Measurements from ENCODE around the gene LHCGR.

LHCGR gene

DNA sequence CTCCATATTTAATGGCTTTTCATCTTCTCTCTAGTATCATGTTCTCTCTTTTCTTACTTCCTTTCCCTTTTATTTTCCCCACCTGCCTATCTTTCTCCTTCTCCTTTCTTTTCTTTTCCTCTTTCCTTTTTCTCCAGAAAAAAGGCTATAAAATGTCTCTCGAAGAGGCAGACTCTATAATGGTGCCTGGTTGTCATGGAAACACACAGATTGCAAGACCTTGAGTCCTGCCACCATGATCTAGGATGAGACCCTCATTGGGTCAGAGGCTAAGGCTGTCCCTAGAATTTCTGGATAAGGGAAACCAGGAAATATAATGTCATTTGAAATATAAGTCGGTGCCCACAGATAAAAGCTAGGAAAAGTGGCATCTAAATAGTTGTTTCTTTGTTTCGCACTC, 36.5 kb upstream of the LHCGR start:
- H3K27me3 ChIP-seq (ENCODE audit: insufficient read depth, low read depth): no peaks in the 10 kb centered on the region
- H3K36me3 ChIP-seq (ENCODE audit: insufficient read depth): no peaks in the 10 kb centered on the region
- no peaks in the 10 kb centered on the region for H4K20me1 ChIP-seq (ENCODE audit: insufficient read depth)
- no peaks in the 10 kb centered on the region for H3K79me2 ChIP-seq (ENCODE audit: insufficient read depth, low read depth)
- no peak overlapping the region for H3K27ac ChIP-seq
- no peak overlapping the region for H3K4me2 ChIP-seq
- no peaks in the 10 kb centered on the region for H3K4me1 ChIP-seq (ENCODE audit: low read depth, poor library complexity, severe bottlenecking)
- no peak for TF ChIP-seq CTCF (conservative IDR thresholded peaks at IDR 0.05; ENCODE audit: low read depth, low read length)
- no peak overlapping the region for H3K9ac ChIP-seq
- H2AFZ ChIP-seq (ENCODE audit: low read depth): no peak overlapping the region
- H3K4me3 ChIP-seq (IDR thresholded peaks at IDR 0.05; ENCODE audit: insufficient read depth, low read depth, low read length): no peak overlapping the region

DNA sequence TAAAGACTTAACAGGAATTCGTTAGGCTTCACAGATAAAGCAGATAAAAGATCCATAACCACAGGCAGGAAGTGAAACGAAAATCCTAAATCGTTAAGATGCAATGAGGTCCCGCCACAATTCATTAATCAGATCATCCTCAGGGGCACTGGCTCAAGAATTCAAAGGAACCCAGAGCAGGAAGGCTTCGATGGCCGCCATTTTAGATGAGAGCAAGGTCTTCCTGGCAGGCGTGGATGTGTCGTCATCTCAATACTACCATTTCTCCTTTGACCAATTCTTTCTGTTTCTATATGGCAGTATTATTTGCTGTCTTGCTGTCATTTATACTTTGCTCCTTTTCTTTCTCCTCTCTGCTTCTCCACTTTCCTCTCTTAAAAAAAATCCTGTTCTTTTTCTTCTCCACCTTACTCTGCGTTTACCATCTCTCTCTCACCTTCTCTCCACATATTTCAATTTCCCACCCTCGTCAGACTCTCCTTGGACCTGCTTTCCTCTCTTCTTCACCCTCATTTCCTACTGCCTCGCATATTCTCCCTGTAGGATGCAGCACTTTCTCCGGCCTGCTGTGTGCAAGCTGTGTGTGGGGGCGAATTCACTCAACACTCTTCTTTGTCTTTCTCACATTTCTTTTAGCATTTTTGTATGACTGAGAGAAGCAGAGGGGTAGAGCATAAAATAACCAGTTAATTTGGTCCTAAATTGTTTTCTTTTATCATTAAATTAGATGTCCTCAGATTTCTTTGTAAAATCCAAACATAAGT, 35.1 kb upstream of the LHCGR start:
- Histone ChIP-seq H3K4me1 (ENCODE audit: low read depth, poor library complexity, severe bottlenecking) (no peaks in the 10 kb centered on the region), H3K4me3 (IDR thresholded peaks at IDR 0.05; ENCODE audit: insufficient read depth, low read depth, low read length) (no peak overlapping the region), H4K20me1 (ENCODE audit: insufficient read depth) (no peaks in the 10 kb centered on the region), H3K27ac (no peak overlapping the region), H3K27me3 (ENCODE audit: insufficient read depth, low read depth) (no peaks in the 10 kb centered on the region), H3K79me2 (ENCODE audit: insufficient read depth, low read depth) (no peaks in the 10 kb centered on the region), H2AFZ (ENCODE audit: low read depth) (no peak overlapping the region), H3K36me3 (ENCODE audit: insufficient read depth) (no peaks in the 10 kb centered on the region), H3K4me2 (no peak overlapping the region), H3K9ac (no peak overlapping the region)
- no peak for TF ChIP-seq CTCF (conservative IDR thresholded peaks at IDR 0.05; ENCODE audit: low read depth, low read length)

DNA sequence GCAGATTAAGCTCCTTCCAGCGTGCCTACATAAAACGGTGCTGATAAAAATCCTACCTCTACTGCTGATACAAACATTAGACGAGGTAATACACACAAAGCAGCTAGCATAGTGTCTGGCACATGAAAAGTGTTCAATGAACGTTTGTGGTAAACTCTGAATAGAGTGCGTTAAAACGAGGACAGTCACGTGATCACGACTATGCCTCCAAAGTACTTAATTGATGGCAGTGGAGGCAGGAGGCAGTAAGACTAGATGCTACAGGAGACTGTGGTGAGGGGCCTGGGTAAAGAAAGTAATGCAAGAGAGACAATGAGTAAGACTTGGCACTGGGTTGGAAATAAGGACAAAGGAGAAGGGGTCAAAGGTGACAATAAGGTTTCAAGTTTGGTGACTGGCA, 32.1 kb upstream of the LHCGR start:
- Histone ChIP-seq H3K4me2 (no peak overlapping the region), H3K36me3 (ENCODE audit: insufficient read depth) (no peaks in the 10 kb centered on the region), H3K4me1 (ENCODE audit: low read depth, poor library complexity, severe bottlenecking) (no peaks in the 10 kb centered on the region), H3K27ac (no peak overlapping the region), H3K79me2 (ENCODE audit: insufficient read depth, low read depth) (no peaks in the 10 kb centered on the region), H3K9ac (no peak overlapping the region), H4K20me1 (ENCODE audit: insufficient read depth) (no peaks in the 10 kb centered on the region), H3K4me3 (IDR thresholded peaks at IDR 0.05; ENCODE audit: insufficient read depth, low read depth, low read length) (no peak overlapping the region), H2AFZ (ENCODE audit: low read depth) (no peak overlapping the region), H3K27me3 (ENCODE audit: insufficient read depth, low read depth) (no peaks in the 10 kb centered on the region)
- no peak for TF ChIP-seq CTCF (conservative IDR thresholded peaks at IDR 0.05; ENCODE audit: low read depth, low read length)

- no peak for TF ChIP-seq CTCF (conservative IDR thresholded peaks at IDR 0.05; ENCODE audit: low read depth, low read length)
- H3K9ac ChIP-seq: no peak overlapping the region
- no peak overlapping the region for H2AFZ ChIP-seq (ENCODE audit: low read depth)
- H3K79me2 ChIP-seq (ENCODE audit: insufficient read depth, low read depth): no peaks in the 10 kb centered on the region
- H3K27me3 ChIP-seq (ENCODE audit: insufficient read depth, low read depth): no peaks in the 10 kb centered on the region
- no peaks in the 10 kb centered on the region for H3K4me1 ChIP-seq (ENCODE audit: low read depth, poor library complexity, severe bottlenecking)
- H3K4me3 ChIP-seq (IDR thresholded peaks at IDR 0.05; ENCODE audit: insufficient read depth, low read depth, low read length): no peak overlapping the region
- no peak overlapping the region for H3K27ac ChIP-seq
- no peaks in the 10 kb centered on the region for H4K20me1 ChIP-seq (ENCODE audit: insufficient read depth)
- H3K36me3 ChIP-seq (ENCODE audit: insufficient read depth): no peaks in the 10 kb centered on the region
- H3K4me2 ChIP-seq: no peak overlapping the region
Measured at GRCh38 chr2:48781366-48781765, 25.8 kb upstream of the LHCGR start.

Data from KMS-11 (cell line).